Gastrocnemius medialis (tissue), 4 donors: ENCODE data around the gene ZYG11B.

ENCODE experiments used
- CTCF ChIP-seq, 5 experiments: fragments of 450-650 bp in 3 of 5; fragments of 200-600 bp in 2 of 5; sonication (generic) in 2 of 5; IDR thresholded peaks in 4 of 5; conservative IDR thresholded peaks in 1 of 5; 1 replicate in 4 of 5; 2 replicates in 1 of 5; pipeline ENCODE4 v1.5.1; 2016 to 2019; ENCODE audit warnings: antibody characterized with exemption in 5 of 5, mild to moderate bottlenecking in 3 of 5, moderate library complexity in 3 of 5
- POLR2A ChIP-seq, 2 donors: fragments of 450-650 bp; IDR thresholded peaks; one replicate each; pipeline ENCODE4 v1.6.1; 2017; ENCODE audit warnings: antibody characterized with exemption in 2 of 2, mild to moderate bottlenecking in 2 of 2, moderate library complexity in 2 of 2

- TF ChIP-seq CTCF (IDR thresholded peaks at IDR 0.05 in 4 of 5, conservative IDR thresholded peaks at IDR 0.05 in 1 of 5), result no peak
- no peak for TF ChIP-seq POLR2A (IDR thresholded peaks at IDR 0.05)
These were observed 33.7 kb downstream of the ZYG11B start for GRCh38 chr1:52759908-52760307.
